Esophagus mucosa (tissue), 1 donor: Measurements from ENCODE around the gene CENPB. TPM values are rescaled to one million over a fixed set of nuclear protein-coding genes. Genes with fewer than 3 reads are reported as not detected.
A peak's percentile ranks its signal among the peaks of the same experiment; 100 is the strongest.

ENCODE experiments used
- ATAC-seq: fragments of 200-7000 bp; cut with Tn5 transposase; one replicate; pipeline ENCODE4 v1.9.1; 2020
- total RNA-seq: library from RNA; stranded (reverse); gene quantifications from one replicate; pipeline ENCODE4 v1.2.4, GENCODE V29; 2023
- donor health status: DM: yes; HTN: yes; CAD: no.

The CENPB gene
- total RNA-seq, 1 donor from 2014 or later = 50.8 TPM

- no peak for ATAC-seq
Observed at GRCh38 chr20:3765171-3765882, 21.2 kb downstream of the CENPB start.

- no peak for ATAC-seq
Observed at GRCh38 chr20:3764659-3765058, 21.9 kb downstream of the CENPB start.

GRCh38 chr20:3763671-3764601 lies 22.6 kb downstream of the CENPB start:
- ATAC-seq = no peak

DNA sequence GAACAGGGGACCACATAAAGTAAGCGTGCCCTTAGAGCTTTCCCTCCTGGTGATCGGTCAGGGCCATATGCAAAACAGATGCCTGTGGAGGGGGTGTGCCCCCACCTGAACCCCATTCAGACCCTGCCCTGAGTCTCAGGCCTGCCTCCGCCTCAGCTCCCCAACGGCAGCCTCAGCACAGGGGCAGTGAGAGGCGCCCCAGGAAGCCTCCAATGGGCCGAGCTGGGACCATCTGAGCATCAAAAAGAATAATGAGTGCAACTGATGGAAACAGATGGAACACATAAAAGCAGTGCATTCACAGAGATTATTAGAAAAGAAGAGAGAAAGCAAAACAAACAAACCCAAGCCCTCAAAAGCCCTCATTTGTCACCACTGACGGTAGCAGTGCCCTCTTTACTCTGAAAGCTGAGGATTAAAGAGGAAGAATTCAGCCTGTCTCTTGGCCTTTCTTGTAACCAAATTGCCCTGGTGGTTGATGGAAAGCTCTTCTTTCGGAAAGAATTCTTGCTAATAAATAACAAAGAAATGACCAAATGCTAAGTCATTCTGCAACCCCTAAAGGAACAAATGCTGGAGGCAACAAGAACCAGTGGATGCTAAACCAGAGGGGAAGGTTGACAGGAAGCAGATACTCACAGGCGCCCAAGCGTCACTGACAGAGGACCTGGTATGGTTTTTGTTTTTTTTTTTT lies 25.7 kb downstream of the CENPB start:
- no peak for ATAC-seq

DNA sequence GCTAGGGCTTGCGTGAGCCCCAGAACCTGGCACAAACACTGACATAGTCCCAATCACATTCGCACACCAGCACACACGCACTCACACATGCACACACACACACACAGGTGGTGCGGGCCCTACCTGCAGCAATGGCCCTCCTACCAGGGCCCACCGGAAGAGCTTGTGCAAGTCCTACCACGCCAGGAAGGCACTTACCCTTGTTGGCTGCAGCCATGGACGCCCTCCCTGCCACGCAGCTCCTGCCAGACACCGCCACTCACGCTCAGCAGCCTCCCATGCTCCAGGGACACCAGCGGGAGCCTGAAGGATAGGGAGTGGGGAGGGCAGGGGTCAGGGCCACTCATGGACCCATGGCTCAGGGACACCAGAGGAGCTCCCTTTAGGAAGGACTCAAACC lies 26.7 kb downstream of the CENPB start:
- no peak for ATAC-seq

- ATAC-seq = no peak
Observed at GRCh38 chr20:3759316-3759823, 27.2 kb downstream of the CENPB start.

GRCh38 chr20:3758566-3758965 lies 28.0 kb downstream of the CENPB start:
- ATAC-seq = no peak

DNA sequence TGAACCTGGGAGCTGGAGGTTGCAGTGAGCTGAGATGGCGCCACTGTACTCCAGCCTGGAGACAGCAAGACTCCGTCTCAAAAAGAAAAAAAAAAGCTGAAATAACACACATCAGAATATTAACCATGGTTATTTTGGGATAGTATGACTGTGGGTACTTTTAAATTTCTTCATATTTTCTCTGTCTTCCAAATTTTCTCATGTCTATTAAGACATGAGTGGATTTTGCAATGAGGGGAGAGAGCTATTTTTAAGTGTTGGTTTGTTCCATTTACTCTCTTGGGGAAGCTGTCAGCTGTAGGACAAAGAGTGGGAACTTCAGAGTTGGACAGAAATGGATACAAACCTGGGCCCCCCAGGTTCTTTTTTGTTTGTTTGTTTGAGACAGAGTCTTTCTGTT lies 29.3 kb downstream of the CENPB start:
- no peak for ATAC-seq

DNA sequence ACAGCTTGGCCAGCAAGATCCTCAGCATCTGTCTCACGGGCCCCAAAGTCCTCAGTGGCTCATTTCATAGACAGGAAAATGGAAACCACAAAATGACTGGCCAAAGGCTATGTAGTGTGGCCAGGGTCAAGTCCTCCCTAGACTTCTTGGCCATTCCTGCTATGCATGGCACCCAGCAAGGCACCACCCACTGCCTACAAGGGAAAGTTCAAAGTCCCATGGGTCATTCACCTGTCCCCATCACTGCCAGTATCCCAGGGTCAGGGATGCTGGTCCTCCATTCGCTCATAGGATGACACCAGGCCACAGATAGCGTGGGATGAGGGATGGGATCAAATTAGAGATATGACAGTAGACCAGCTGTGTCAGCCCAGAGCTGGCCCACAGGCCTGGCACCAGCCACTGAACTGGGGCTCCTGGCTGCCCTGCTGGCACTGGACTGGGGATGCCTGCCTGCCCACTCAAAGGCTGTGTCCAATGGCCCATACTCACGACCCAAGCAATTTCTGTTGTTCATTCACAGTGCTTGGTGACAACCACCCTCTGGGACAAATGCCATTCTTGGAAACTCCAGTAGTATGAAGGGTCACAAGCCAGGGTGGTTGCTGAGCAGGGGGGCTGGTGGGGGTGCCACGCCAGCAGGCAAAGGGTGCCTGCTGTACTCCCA lies 30.6 kb downstream of the CENPB start:
- ATAC-seq = no peak

- ATAC-seq = no peak
Observed at GRCh38 chr20:3755269-3755668, 31.3 kb downstream of the CENPB start.

DNA sequence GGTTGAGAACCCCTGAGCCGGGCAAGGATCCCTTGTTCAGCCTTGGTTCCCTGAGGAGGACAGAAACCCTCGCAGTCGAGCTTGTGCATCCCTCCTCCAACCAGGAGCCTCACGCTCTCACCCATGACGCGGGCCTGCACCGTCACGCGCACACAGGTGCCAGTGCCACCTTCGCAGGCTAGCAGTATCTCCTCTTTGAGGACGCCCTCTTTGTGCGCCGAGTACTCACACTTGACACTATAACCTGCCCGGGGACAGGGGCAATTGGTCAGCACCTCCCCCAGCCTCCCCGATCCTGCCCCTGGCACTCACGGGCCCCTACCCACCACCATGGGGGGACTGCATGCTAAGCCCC lies 32.3 kb downstream of the CENPB start:
- no peak for ATAC-seq

- no peak for ATAC-seq
Observed at GRCh38 chr20:3753501-3754275, 32.9 kb downstream of the CENPB start.

DNA sequence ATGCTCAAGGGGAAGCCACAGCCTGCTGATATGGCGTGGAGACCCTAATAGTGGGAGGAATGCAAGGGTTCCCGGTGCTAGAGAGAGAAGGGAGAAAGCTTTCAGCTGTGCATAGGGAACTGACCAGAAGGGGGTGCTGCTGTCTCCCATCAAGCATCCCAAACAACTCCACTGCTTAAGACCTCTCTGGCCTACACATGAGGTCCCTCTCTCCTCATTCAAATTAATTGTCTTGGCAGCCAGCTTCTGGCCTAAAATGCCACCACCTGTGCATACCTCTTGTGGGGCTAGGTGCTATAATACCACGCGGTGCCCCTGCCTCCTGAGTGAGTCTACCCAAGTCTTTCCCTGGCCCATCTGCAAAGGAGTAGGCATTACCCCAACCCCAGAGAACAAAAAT lies 33.4 kb downstream of the CENPB start:
- peak; percentile 58 for ATAC-seq

DNA sequence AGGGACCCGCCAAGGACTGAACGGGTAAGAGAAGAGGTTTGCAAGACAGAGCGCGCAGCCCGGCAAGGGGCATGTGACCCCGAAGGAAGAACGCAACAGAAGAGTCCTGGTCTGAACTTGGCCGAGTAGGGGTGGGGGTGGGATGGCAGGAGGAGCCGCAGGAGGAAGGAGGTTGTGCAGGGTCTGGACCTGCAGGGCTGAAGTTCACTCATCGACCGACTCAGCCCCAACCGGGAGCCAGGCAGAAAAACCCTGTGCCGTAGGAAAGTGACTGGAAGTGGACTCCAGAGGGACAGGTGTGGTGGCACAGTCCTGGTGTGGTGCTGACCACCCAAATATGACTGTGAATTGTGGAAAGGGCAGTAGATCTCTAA lies 34.2 kb downstream of the CENPB start:
- no peak for ATAC-seq

GRCh38 chr20:3751675-3752385 lies 34.7 kb downstream of the CENPB start:
- ATAC-seq = peak; percentile 65

DNA sequence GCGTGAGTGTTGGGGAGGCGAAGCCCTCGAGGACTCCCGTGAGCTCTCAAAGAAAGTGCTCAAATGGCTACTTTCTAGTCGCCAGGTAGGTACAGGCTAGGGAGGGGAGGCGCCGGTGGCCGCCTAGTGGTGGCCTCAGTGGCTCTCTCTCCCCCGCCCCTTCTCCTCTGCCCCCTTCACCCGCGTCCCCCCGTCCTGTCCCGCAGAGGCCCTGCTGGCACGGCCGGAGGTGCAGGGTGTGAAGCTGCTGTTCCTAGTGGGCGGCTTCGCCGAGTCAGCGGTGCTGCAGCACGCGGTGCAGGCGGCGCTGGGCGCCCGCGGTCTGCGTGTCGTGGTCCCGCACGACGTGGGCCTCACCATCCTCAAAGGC lies 35.2 kb downstream of the CENPB start:
- no peak for ATAC-seq

DNA sequence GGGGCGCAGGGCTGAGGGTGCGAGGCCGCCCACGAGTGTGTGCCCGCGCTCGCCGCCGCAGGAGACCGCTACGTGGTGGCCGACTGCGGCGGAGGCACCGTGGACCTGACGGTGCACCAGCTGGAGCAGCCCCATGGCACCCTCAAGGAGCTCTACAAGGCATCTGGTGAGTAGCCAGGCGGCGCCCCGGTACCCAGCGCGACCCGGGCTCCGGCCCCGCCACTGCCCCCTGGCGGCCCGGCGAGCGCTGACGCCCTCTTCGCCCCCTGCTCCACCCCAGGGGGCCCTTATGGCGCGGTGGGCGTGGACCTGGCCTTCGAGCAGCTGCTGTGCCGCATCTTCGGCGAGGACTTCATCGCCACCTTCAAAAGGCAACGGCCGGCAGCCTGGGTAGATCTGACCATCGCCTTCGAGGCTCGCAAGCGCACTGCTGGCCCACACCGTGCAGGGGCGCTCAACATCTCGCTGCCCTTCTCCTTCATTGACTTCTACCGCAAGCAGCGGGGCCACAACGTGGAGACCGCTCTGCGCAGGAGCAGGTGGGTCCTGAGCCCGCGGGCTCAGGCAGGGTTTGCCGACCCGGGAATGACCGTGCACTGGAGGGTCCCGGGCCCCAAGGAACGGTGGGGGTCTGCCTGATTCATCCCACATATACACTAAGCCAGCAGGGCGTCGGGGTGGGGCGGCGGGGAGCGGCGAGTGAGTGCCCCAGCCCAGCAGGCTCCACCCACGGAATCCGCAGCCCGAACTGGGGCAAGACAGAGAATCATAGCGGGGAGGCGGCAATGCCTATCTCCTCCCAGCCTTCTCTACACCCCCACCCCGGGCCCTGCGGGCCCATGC lies 36.6 kb downstream of the CENPB start:
- ATAC-seq = peak; percentile 24

GRCh38 chr20:3749087-3749688 lies 37.4 kb downstream of the CENPB start:
- no peak for ATAC-seq

- ATAC-seq = no peak
Observed at GRCh38 chr20:3748073-3748472, 38.5 kb downstream of the CENPB start.

- ATAC-seq = no peak
Observed at GRCh38 chr20:3747471-3747870, 39.1 kb downstream of the CENPB start.
